Gastrocnemius medialis (tissue), 4 donors: ENCODE data around the gene AGR3. TPM values are rescaled to one million over a fixed set of nuclear protein-coding genes. Genes with fewer than 3 reads are reported as not detected.

Experiments
- ATAC-seq, 2 donors: fragments of 150-250 bp; one replicate each; pipeline ENCODE4 v1.9.1; 2016
- DNase-seq, 2 donors: peaks; one replicate each; pipeline ENCODE4 v3.0.0-alpha.2; 2019
- H3K27ac ChIP-seq, 4 donors: fragments of 200-600 bp; sonication (generic); 1 replicate in 1 of 4; 2 replicates in 3 of 4; pipeline ENCODE4 v1.5.1; 2016 to 2018; ENCODE audit warnings: mild to moderate bottlenecking in 2 of 4, moderate library complexity in 1 of 4
- H3K27me3 ChIP-seq, 3 donors: fragments of 200-600 bp; sonication (generic) in 2 of 3; 1 replicate in 1 of 3; 2 replicates in 2 of 3; pipeline versions ENCODE4 v1.5.1 to v1.6.0; 2016 to 2019; ENCODE audit warnings: mild to moderate bottlenecking in 1 of 3, moderate library complexity in 1 of 3
- H3K36me3 ChIP-seq, 2 donors: fragments of 200-600 bp; sonication (generic) in 1 of 2; one replicate each; pipeline ENCODE4 v1.5.1; 2017 to 2018
- H3K4me1 ChIP-seq, 2 donors: fragments of 200-600 bp; sonication (generic) in 1 of 2; one replicate each; pipeline ENCODE4 v1.5.1; 2016 to 2017; ENCODE audit warnings: mild to moderate bottlenecking in 2 of 2
- H3K4me3 ChIP-seq, 4 donors: fragments of 200-600 bp; sonication (generic) in 3 of 4; 1 replicate in 1 of 4; 2 replicates in 3 of 4; pipeline ENCODE4 v1.5.1; 2016 to 2019; ENCODE audit warnings: mild to moderate bottlenecking in 2 of 4
- H3K9me3 ChIP-seq, 3 donors: fragments of 200-600 bp; sonication (generic) in 2 of 3; 1 replicate in 1 of 3; 2 replicates in 2 of 3; pipeline ENCODE4 v1.5.1; 2016 to 2019
- POLR2A ChIP-seq, 2 donors: fragments of 450-650 bp; IDR thresholded peaks; one replicate each; pipeline ENCODE4 v1.6.1; 2017; ENCODE audit warnings: antibody characterized with exemption in 2 of 2, mild to moderate bottlenecking in 2 of 2, moderate library complexity in 2 of 2
- in situ Hi-C, 4 donors: fragments of 200-750 bp; cut with MboI; loops; one replicate each; pipeline versions ENCODE4 v1.15.0 to v1.8.0; 2017; ENCODE audit warnings: low sequenced_read_pairs in 4 of 4
- intact Hi-C: fragments of 100-400 bp; cut with DNase I; formaldehyde crosslinking; loops from one replicate; pipeline ENCODE4 v1.15.1; 2023; ENCODE audit warnings: low total_unique reads
- total RNA-seq, 4 donors: library from RNA; depleted of rRNA; stranded (reverse); fragments of >200 nt; gene quantifications; one replicate each; pipeline versions ENCODE4 v1.1.0 to v1.2.3, GENCODE V29; 2016
- TF ChIP-seq, protein P1 (sequence below), 5 experiments: fragments of 450-650 bp in 3 of 5; fragments of 200-600 bp in 2 of 5; sonication (generic) in 2 of 5; IDR thresholded peaks in 4 of 5; conservative IDR thresholded peaks in 1 of 5; 1 replicate in 4 of 5; 2 replicates in 1 of 5; pipeline ENCODE4 v1.5.1; 2016 to 2019; ENCODE audit warnings: antibody characterized with exemption in 5 of 5, mild to moderate bottlenecking in 3 of 5, moderate library complexity in 3 of 5

The AGR3 gene
- total RNA-seq = not detected

DNA sequence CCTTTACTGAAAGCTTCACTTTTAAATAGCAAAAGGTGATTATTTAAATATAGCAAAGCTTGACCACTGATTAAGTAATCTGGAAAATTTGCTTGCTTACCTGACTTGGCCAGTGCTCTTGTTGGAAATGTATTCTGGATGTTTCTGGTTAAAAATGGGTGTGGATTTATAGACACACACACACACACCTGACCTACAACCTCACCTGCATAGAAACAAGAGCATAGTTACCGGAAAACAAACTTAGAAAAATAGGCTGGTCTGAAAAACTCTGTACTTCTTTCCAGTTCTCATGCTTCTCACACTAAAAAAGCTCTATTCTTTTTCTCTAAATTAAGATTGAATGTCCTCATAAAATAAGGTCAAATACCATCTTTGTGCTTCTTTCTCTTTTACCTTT lies at the start of gene AGR3:
TSS of gene AGR3 (minus strand) at position 140 of the 400 bp plus-strand sequence. CDS start 3,365 bp downstream, outside the sequence.
- in situ Hi-C loops (no loop called here), intact Hi-C loops (no loop called here)
- no peak for ATAC-seq
- Histone ChIP-seq H3K4me1 (no peaks in the 10 kb centered on the region), H3K27ac (no peak within 1 kb of the TSS), H3K9me3 (no peaks in the 10 kb centered on the region), H3K36me3 (no peaks in the 10 kb centered on the region), H3K27me3 (no peaks in the 10 kb centered on the region), H3K4me3 (no peak within 1 kb of the TSS)
- DNase-seq = no peak
- TF ChIP-seq POLR2A (IDR thresholded peaks at IDR 0.05) = no peak
- TF ChIP-seq, protein P1, sequence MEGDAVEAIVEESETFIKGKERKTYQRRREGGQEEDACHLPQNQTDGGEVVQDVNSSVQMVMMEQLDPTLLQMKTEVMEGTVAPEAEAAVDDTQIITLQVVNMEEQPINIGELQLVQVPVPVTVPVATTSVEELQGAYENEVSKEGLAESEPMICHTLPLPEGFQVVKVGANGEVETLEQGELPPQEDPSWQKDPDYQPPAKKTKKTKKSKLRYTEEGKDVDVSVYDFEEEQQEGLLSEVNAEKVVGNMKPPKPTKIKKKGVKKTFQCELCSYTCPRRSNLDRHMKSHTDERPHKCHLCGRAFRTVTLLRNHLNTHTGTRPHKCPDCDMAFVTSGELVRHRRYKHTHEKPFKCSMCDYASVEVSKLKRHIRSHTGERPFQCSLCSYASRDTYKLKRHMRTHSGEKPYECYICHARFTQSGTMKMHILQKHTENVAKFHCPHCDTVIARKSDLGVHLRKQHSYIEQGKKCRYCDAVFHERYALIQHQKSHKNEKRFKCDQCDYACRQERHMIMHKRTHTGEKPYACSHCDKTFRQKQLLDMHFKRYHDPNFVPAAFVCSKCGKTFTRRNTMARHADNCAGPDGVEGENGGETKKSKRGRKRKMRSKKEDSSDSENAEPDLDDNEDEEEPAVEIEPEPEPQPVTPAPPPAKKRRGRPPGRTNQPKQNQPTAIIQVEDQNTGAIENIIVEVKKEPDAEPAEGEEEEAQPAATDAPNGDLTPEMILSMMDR (IDR thresholded peaks at IDR 0.05 in 4 of 5, conservative IDR thresholded peaks at IDR 0.05 in 1 of 5) = no peak

DNA sequence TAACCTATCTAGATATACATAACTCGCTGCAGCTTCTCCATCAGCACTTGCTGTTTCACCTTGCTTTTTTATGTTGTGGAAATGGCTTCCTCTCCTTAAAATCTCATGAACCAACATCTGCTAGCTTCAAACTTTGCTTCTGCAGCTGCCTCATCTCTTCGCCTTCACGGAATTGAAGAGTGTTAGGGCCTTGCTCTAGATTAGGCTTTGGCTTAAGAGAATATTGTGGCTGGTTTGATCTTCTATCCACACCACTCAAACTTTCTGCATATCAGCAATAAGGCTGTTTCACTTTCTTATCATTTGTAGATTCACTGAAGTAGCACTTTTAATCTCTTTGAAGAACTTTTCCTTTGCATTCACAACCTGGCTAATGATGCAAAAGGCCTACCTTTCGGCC lies 49.2 kb upstream of the AGR3 start:
- no peak overlapping the region for H3K27ac ChIP-seq
- H3K4me1 ChIP-seq = no peaks in the 10 kb centered on the region
- no peak overlapping the region for H3K4me3 ChIP-seq
- TF ChIP-seq, protein P1 (IDR thresholded peaks at IDR 0.05 in 4 of 5, conservative IDR thresholded peaks at IDR 0.05 in 1 of 5) = no peak
- no peak for TF ChIP-seq POLR2A (IDR thresholded peaks at IDR 0.05)
- H3K36me3 ChIP-seq = no peaks in the 10 kb centered on the region
- no peaks in the 10 kb centered on the region for H3K9me3 ChIP-seq
- no peaks in the 10 kb centered on the region for H3K27me3 ChIP-seq
- ATAC-seq = no peak
- in situ Hi-C loops (no loop called here), intact Hi-C loops (no loop called here)
- DNase-seq = no peak

DNA sequence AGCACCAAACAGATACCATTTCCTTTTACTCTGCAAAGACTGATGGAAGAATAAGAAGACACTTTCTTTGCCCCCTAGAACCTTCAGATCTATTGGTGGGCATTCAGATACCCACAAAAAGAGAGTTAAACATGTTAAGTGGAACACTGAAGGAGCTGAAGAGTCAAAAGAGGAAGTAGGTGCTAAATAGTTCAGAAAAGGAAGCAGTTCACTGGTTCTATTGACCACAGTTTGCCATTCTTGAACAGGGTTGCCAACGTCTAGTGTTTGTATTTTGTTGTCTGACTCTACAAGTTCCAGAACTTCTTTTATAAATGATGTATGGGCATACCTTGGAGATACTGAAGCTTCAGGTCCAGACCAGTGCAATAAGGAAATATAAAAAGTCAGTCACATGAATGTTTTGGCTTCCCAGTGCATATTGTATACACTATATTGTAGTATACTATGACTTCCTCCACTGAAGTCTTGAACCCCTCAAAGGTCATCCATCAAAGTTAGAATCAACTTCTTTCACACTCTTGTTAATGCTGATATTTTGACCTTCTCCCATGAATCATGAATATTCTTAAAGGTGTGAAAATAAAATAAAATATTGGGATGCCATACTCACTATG lies 47.5 kb upstream of the AGR3 start:
- ATAC-seq (no peak), DNase-seq (no peak)
- in situ Hi-C loops = no loop called here
- H3K27ac ChIP-seq = no peak overlapping the region
- TF ChIP-seq POLR2A (IDR thresholded peaks at IDR 0.05) = no peak
- TF ChIP-seq, protein P1 (IDR thresholded peaks at IDR 0.05 in 4 of 5, conservative IDR thresholded peaks at IDR 0.05 in 1 of 5) = no peak
- H3K4me1 ChIP-seq = no peaks in the 10 kb centered on the region
- intact Hi-C loops = no loop called here
- no peaks in the 10 kb centered on the region for H3K9me3 ChIP-seq
- H3K4me3 ChIP-seq = no peak overlapping the region
- H3K36me3 ChIP-seq = no peaks in the 10 kb centered on the region
- H3K27me3 ChIP-seq = no peaks in the 10 kb centered on the region

DNA sequence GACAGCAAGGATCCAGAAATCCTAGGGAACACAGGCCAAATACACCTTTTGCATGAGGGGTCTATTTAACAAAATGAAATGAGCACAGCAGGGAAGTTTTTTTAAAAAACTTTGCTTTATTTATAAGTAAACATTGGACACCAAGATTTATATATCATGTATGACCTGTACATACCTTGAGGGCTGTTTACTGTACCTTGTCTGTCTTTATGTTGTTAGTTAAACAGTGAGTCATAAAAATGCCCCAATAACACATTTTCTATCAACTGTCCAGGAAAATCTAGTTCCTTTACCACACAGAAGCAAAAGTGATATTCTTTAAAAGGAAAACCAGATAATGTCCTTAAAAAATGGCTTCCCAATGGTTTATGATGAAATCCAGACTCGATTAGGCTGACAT lies 45.1 kb upstream of the AGR3 start:
- Histone ChIP-seq H3K9me3 (no peaks in the 10 kb centered on the region), H3K27me3 (no peaks in the 10 kb centered on the region), H3K27ac (no peak overlapping the region), H3K4me3 (no peak overlapping the region), H3K36me3 (no peaks in the 10 kb centered on the region), H3K4me1 (no peaks in the 10 kb centered on the region)
- intact Hi-C loops (no loop called here), in situ Hi-C loops (no loop called here)
- no peak for ATAC-seq
- TF ChIP-seq, protein P1 (IDR thresholded peaks at IDR 0.05 in 4 of 5, conservative IDR thresholded peaks at IDR 0.05 in 1 of 5) = no peak
- no peak for TF ChIP-seq POLR2A (IDR thresholded peaks at IDR 0.05)
- no peak for DNase-seq

DNA sequence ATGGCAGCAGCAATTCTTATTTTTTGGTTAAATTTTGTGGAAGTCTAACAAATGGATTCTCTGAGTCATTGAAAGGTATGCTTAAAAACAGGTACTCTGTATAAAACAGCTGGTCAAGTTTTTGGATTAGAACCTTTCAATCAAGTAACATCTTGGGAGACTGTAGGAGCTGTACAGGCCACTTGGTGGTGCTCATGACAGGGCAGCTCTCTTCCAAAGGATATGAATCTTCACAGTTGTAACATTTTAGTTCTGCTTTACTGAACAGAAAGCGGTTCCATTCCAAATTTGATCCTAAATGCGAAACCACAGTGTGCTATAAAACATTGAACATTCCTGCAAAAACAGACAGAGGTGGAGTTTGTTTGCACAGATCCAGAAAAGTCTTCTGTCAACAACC lies 44.5 kb upstream of the AGR3 start:
- H3K4me3 ChIP-seq = no peak overlapping the region
- ATAC-seq (no peak), DNase-seq (no peak)
- TF ChIP-seq, protein P1 (IDR thresholded peaks at IDR 0.05 in 4 of 5, conservative IDR thresholded peaks at IDR 0.05 in 1 of 5) = peak in 2 of 5 experiments; percentile 21 to 40
- no peak for TF ChIP-seq POLR2A (IDR thresholded peaks at IDR 0.05)
- H3K36me3 ChIP-seq = no peaks in the 10 kb centered on the region
- in situ Hi-C loops = no loop called here
- intact Hi-C loops = no loop called here
- no peaks in the 10 kb centered on the region for H3K4me1 ChIP-seq
- H3K27me3 ChIP-seq = no peaks in the 10 kb centered on the region
- no peaks in the 10 kb centered on the region for H3K9me3 ChIP-seq
- H3K27ac ChIP-seq = no peak overlapping the region
